Measurements from ENCODE around the gene PILRA.
"Not testable (repeated sequence)": the region's sequence is repeated elsewhere in the genome, so short reads cannot be mapped to it uniquely, and the experiment has no call there.

PILRA gene

GRCh38 chr7:100373261-100373831 is at the start of gene PILRA:
TSS of gene PILRA (plus strand) at chr7:100373487. CDS start at chr7:100373657, 170 bp downstream.
- DNase-seq (ENCODE audit: low read depth): no peak

- not testable (repeated sequence) for DNase-seq (ENCODE audit: low read depth)
Observed at GRCh38 chr7:100324194-100324593, 49.1 kb upstream of the PILRA start.

DNA sequence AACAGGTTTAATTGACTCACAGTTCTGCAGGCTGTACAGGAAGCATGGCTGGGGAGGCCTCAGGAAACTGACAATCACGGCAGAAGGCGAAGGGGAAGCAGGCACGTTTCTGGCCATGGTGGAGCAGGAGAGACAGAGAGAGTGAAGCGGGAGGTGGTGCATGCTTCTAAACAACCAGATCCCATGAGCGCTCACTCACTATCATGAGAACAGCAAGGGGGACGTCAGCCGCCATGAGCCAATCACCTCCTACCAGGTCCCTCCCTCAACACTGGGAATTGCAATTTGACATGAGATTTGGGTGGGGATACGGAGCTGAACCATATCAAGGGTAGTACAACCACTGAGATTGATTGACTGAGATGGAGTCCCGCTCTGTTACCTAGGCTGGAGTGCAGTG is 47.6 kb upstream of the PILRA start:
- not testable (repeated sequence) for DNase-seq (ENCODE audit: low read depth)

GRCh38 chr7:100326914-100327313 is 46.4 kb upstream of the PILRA start:
- not testable (repeated sequence) for DNase-seq (ENCODE audit: low read depth)

GRCh38 chr7:100335566-100336466 is 37.5 kb upstream of the PILRA start:
- DNase-seq (ENCODE audit: low read depth): peak; percentile 86

GRCh38 chr7:100338083-100338696 is 35.1 kb upstream of the PILRA start:
- DNase-seq (ENCODE audit: low read depth): not testable (repeated sequence)

DNA sequence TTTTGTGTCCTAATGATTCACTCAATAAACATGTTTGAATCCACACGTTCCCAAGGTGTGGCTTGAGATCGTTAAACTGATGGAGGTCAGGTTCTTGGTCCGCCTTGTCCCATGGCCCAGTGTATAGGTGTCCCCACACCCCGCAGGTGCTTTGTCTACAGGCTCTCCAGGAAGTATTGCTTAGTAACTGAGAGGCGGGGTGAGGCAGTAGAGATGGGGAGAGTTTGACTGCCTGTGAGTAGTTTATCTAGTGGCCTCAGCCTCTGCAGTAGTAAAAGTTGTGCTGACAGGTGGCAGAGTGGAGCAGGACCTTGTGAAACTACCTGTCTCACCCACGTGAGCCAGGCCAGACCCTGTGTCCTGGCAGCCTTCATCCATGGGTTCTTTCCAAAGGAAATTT is 32.0 kb upstream of the PILRA start:
- DNase-seq (ENCODE audit: low read depth): not testable (repeated sequence)

GRCh38 chr7:100342765-100343164 is 30.5 kb upstream of the PILRA start:
- no peak for DNase-seq (ENCODE audit: low read depth)

GRCh38 chr7:100344124-100344559 is 29.1 kb upstream of the PILRA start:
- DNase-seq (ENCODE audit: low read depth): not testable (repeated sequence)

DNA sequence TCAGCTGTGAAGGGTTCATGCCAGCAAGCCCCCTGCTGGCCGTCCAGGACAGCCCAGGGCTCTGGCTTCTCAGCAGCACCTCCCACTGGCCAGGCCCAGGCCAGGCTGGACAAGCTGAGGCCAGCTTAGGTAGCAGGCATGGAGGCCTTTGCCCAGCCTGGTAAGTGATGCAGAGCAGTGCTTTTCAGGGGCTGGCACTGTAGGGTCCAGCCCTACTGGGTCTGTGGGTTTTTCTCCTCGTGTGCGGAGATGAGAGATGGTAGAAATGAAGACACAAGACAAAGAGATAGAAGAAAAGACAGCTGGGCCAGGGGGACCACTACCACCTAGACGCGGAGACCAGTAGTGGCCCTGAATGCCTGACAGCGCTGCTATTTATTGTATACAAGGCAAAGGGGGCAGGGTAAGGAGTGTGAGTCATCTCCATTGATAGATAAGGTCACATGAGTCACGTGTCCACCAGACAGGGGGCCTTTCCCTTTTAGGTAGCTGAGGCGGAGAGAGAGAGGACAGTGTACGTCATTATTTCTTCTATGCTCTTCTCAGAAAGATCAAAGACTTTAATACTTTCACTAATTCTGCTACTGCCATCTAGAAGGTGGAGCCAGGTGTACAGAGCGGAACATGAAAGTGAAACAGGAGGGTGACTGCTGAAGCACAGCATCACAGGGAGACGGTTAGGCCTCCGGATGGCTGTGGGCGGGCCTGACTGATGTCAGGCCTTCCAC is 28.6 kb upstream of the PILRA start:
- DNase-seq (ENCODE audit: low read depth): peak; percentile 86

GRCh38 chr7:100345288-100345672 is 28.0 kb upstream of the PILRA start:
- peak; percentile 56 for DNase-seq (ENCODE audit: low read depth)

DNA sequence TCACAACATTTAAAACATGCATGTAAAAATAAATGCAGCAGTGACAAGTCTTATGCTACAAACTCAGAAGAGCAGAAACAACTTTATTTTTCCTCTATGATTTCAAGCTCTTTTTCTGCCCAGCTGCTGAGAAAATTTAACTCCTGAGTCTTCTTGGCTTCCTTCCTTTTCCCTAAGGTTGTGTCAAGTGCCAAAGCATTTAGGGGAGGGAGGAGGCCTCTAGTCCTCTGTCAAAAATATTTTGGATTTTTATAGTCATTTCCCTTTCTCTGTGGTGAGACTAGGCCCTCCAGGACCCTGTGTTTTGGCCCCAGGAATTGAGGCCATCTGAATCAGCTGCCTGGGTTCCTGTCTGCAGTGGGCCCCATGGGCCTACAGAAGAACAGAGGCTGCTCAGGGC is 26.4 kb upstream of the PILRA start:
- DNase-seq (ENCODE audit: low read depth): no peak

- DNase-seq (ENCODE audit: low read depth): no peak
Observed at GRCh38 chr7:100348805-100349204, 24.5 kb upstream of the PILRA start.

GRCh38 chr7:100349757-100350156 is 23.5 kb upstream of the PILRA start:
- DNase-seq (ENCODE audit: low read depth): no peak

- no peak for DNase-seq (ENCODE audit: low read depth)
Observed at GRCh38 chr7:100351657-100352058, 21.6 kb upstream of the PILRA start.

GRCh38 chr7:100352230-100352781 is 21.0 kb upstream of the PILRA start:
- DNase-seq (ENCODE audit: low read depth): not testable (repeated sequence)

DNA sequence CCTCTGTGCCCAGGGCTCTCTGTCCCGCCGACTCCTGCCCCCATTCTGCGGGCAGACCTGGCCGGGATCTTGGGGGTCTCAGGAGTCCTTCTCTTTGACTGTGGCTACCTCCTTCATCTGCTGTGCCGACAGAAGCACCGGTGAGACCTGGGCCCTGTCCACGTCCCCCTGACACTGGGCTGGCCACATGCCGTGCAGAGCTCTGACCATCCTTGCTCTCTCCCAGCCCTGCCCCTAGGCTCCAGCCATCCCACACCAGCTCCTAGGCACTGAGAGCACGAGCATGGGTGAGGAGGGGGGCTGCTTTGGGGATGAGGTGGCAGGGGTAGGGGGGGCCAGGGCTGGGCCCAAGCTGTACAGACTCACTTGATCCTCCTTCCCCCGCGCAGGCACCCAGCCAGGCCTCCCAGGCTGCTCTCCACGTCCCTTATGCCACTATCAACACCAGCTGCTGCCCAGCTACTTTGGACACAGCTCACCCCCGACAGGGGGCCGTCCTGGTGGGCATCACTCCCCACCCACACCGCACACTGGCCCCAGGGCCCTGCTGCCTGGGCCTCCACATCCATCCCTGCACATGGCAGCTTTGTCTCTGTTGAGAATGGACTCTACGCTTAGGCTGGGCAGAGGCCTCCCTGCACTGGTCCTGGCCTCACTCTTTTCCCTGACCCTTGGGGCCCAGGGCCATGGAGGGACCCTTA is 20.2 kb upstream of the PILRA start:
- DNase-seq (ENCODE audit: low read depth): no peak

DNA sequence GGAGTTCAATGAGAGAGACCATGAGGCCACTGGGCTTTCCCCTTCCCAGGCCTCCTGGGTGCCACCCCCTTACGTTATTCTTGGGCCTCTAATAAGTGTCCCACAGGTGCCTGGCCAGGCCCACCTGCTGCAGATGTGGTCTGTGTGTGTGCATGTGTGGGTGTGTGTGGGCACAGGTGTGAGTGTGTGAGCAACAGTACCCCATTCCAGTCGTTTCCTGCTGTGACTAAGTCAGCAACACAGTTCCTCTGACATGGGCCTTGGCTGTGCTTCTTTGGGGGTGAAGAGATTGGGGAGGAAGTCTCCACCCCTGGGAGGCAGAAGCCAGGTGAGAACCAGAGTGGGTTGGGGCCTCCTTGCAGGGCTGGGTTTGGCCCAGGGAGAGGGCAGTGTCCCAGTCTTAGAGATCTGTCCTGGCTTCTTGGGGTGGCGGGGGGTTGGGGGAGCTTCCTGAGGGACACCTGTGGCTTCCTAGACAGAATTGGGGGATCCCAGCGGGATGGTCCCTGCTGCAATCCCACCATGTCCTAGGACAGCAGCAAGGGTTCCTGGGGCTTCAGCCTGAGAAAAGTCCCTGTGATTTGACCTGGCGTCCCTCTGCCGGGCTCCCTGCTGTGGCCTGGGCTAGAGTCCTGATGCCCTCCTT is 19.5 kb upstream of the PILRA start:
- DNase-seq (ENCODE audit: low read depth): no peak

DNA sequence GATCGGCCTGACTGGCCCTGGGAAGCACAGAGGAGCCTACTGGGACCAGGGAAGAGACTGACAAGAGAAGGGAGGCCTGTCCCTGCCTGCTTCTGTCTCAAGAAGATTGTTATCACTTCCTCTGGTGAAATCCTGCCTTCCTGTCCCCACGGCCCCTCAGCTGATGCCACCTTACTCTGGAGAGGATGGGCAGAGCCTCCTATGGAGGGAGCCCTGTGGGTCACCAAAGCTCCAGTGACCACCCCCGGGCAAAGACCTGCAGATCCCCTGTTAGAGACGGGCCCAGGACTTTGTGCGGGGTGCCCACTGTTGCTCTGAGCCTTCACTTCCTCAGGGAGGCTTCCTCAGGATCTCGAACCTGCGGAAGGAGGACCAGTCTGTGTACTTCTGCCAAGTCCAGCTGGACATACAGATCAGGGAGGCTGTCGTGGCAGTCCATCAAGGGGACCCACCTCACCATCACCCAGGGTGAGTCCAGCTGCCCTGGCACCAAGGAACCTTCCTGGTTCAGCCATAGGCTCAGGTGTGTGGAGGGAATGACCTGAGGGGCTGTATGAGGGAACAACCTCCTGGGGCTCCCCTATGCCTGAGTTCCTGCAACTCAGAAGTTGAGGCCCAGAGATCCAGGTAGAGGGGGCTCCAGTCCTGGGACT is 16.7 kb upstream of the PILRA start:
- DNase-seq (ENCODE audit: low read depth): no peak

DNA sequence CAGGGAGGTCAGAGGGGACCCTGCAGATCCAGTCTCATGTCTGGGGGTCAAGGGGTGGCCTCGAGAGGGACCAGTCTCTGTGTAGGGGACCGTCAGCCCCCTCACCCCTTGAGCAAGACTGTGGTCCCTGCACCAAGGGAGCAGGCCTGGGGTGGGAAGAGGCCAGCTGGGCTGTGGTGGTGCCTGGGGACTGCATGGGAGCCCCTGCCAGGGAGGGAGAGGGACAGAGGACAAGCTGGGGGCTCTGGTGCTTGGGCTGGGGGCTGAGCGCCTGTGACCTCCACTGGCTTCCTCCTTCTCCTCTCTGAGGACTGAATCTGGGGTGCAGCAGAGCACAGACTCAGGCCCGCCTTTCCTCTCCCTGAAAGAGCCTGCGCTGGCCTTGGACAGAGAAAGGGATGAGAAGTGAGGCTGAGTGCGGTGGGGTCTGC is 16.1 kb upstream of the PILRA start:
- DNase-seq (ENCODE audit: low read depth): no peak
